ENCODE results near the gene PCDHB11. TPM values are rescaled to one million over a fixed set of nuclear protein-coding genes. Genes with fewer than 3 reads are reported as not detected.

PCDHB11 gene
- total and polyA plus RNA-seq, 2 of the 8 experiments (the other 6 are each of a cell fraction or from before 2014, with no cell fraction given): 0.50 to 0.86 TPM

DNA sequence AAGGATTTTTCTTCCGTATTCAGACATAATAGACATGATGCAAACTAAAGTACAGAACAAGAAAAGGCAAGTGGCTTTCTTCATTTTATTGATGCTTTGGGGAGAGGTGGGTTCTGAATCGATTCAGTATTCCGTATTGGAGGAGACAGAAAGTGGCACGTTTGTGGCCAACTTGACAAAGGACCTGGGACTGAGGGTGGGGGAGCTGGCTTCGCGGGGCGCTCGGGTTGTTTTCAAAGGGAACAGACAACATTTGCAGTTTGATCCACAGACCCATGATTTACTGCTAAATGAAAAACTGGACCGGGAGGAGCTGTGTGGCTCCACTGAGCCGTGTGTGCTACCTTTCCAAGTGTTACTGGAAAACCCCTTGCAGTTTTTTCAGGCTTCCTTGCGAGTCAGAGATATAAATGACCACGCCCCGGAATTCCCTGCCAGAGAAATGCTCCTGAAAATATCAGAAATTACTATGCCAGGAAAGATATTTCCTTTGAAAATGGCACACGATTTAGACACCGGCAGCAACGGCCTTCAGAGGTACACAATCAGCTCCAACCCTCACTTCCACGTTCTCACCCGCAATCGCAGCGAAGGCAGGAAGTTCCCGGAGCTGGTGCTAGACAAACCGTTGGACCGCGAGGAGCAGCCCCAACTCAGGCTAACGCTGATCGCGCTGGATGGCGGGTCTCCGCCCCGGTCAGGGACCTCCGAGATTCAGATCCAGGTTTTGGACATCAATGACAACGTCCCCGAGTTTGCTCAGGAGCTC is 49.0 kb upstream of the PCDHB11 start:
- Histone ChIP-seq H2BK5ac (ENCODE audit: low read depth, low read length) (no peak overlapping the region), H2AFZ (ENCODE audit: low read length) (no peak overlapping the region)
- no peak for DNase-seq (ENCODE audit: low read depth in 1 of 2, low spot score in 2 of 2)

More for the DNA sequence above, 49.0 kb upstream of the PCDHB11 start:
- no peaks in the 10 kb centered on the region for H3K79me1 ChIP-seq (ENCODE audit: low read depth, low read length)
- ChIA-PET POLR2A (ENCODE audit: partially characterized antibody) (interaction anchor here (0.8 kb wide), 1 partner anchor 15 kb away, joined by 3 read pairs; no protein-coding TSS in a partner anchor), CTCF (ENCODE audit: partially characterized antibody) (interaction anchor here (0.6 to 1.9 kb wide), 15 partner anchors 9 to 402 kb away, joined by 3 to 9 read pairs (median 4); partner anchors contain the start of genes PCDHB10, PCDHB11, PCDHB12 and PCDHB16)
- H3K4me2 ChIP-seq (ENCODE audit: insufficient read depth in 1 of 2, low read depth in 2 of 2, low read length in 2 of 2): no peak overlapping the region
- no peak for TF ChIP-seq SP1 (IDR thresholded peaks at IDR 0.05; ENCODE audit: low read depth, low read length)
- no peak for TF ChIP-seq NRF1 (IDR thresholded peaks at IDR 0.05; ENCODE audit: low read depth, low read length)
- no peak for TF ChIP-seq KDM4A (IDR thresholded peaks at IDR 0.05; ENCODE audit: low read depth, low read length, severe bottlenecking)
- TF ChIP-seq CEBPB (IDR thresholded peaks at IDR 0.05; ENCODE audit: low read depth, low read length): no peak
- TF ChIP-seq RFX5 (IDR thresholded peaks at IDR 0.05; ENCODE audit: borderline replicate concordance, low read depth, low read length): no peak
- TF ChIP-seq CBX8 (IDR thresholded peaks at IDR 0.05; ENCODE audit: borderline replicate concordance, low read depth, low read length): no peak
- TF ChIP-seq, protein P1, sequence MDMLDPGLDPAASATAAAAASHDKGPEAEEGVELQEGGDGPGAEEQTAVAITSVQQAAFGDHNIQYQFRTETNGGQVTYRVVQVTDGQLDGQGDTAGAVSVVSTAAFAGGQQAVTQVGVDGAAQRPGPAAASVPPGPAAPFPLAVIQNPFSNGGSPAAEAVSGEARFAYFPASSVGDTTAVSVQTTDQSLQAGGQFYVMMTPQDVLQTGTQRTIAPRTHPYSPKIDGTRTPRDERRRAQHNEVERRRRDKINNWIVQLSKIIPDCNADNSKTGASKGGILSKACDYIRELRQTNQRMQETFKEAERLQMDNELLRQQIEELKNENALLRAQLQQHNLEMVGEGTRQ (IDR thresholded peaks at IDR 0.05; ENCODE audit: low read length): no peak
- TF ChIP-seq JUN (IDR thresholded peaks at IDR 0.05; ENCODE audit: low read depth, low read length): no peak
- no peak for TF ChIP-seq SP2 (IDR thresholded peaks at IDR 0.05; ENCODE audit: low read length)
- no peak for TF ChIP-seq E2F6 (IDR thresholded peaks at IDR 0.05)
- H3K4ac ChIP-seq (replicated peaks; ENCODE audit: insufficient read length, low read depth, low read length): no peak overlapping the region
- no peak for FAIRE-seq
- H4K20me1 ChIP-seq (replicated peaks in 1 of 2; ENCODE audit: control insufficient read depth in 1 of 2, insufficient read depth in 2 of 2, low read length in 2 of 2): no peaks in the 10 kb centered on the region
- H3K23ac ChIP-seq (ENCODE audit: insufficient read length): no peak overlapping the region
- no peak overlapping the region for H2BK12ac ChIP-seq (ENCODE audit: low read depth, low read length)
- H2BK15ac ChIP-seq (ENCODE audit: low read length): no peak overlapping the region
- no peak overlapping the region for H2AK5ac ChIP-seq (ENCODE audit: low read depth, low read length)
- H4K8ac ChIP-seq (ENCODE audit: extremely low read depth, insufficient read depth, low read length): no peak overlapping the region; the same call in 1 of the 2 replicates
- no peaks in the 10 kb centered on the region for H3K27me3 ChIP-seq (replicated peaks in 1 of 4; ENCODE audit: control insufficient read depth in 3 of 4, extremely low read depth in 1 of 4, insufficient read depth in 3 of 4, low read length in 3 of 4)
- H4K5ac ChIP-seq (ENCODE audit: insufficient read length, low read depth, low read length): no peak overlapping the region
- no peaks in the 10 kb centered on the region for H3K23me2 ChIP-seq (ENCODE audit: low read depth, low read length)
- H3K9ac ChIP-seq (replicated peaks in 1 of 4; ENCODE audit: extremely low read depth in 1 of 4, low read depth in 3 of 4, low read length in 3 of 4): no peak overlapping the region
- H3K27ac ChIP-seq (ENCODE audit: low read depth, low read length): no peak overlapping the region
- H3K14ac ChIP-seq (ENCODE audit: insufficient read length): no peak overlapping the region
- H3K18ac ChIP-seq (ENCODE audit: extremely low read depth, low read length): no peak overlapping the region
- H2BK120ac ChIP-seq (replicated peaks; ENCODE audit: low read depth, low read length): no peak overlapping the region
- no peak overlapping the region for H2BK20ac ChIP-seq (ENCODE audit: low read length)
- no peaks in the 10 kb centered on the region for H3K36me3 ChIP-seq (ENCODE audit: control insufficient read depth in 2 of 4, insufficient read depth in 4 of 4, low read length in 3 of 4)
- H4K91ac ChIP-seq (replicated peaks; ENCODE audit: insufficient read length, low read length): no peak overlapping the region
- no peaks in the 10 kb centered on the region for H3K79me2 ChIP-seq (ENCODE audit: control insufficient read depth in 1 of 2, insufficient read depth in 2 of 2, low read length in 2 of 2)
- peaks cover 5 to 11% of the 10 kb centered on the region in 2 experiments; a peak in 2 of 4 replicates for H3K9me3 ChIP-seq (ENCODE audit: insufficient read depth in 2 of 2, low read depth in 1 of 2, low read length in 1 of 2)
- H3K56ac ChIP-seq (replicated peaks; ENCODE audit: insufficient read length, low read depth, low read length): no peak overlapping the region
- WGBS, 2 experiments (ENCODE audit: extremely low coverage in 1 of 2, insufficient coverage in 1 of 2, insufficient read length in 1 of 2, insufficient replicate concordance in 2 of 2, low coverage in 1 of 2, low lambda C conversion rate in 2 of 2, missing lambda C conversion rate in 1 of 2): 90% methylated on average over 33 of the region's 33 CpGs; no CpG with 5 or more reads in 1 of the 2 experiments
- H3K4me3 ChIP-seq (ENCODE audit: extremely low read depth in 1 of 4, insufficient read depth in 2 of 4, low read depth in 3 of 4, low read length in 4 of 4): no peak overlapping the region
- H3K4me1 ChIP-seq (replicated peaks in 1 of 4; ENCODE audit: control insufficient read depth in 3 of 4, insufficient read depth in 4 of 4, low read length in 3 of 4): no peaks in the 10 kb centered on the region
